ENCODE results near the gene CUL3. TPM values are rescaled to one million over a fixed set of nuclear protein-coding genes. Genes with fewer than 3 reads are reported as not detected.

Gene CUL3
- 10 to 100 TPM; 47.4 to 74.1 TPM for total RNA-seq

DNA sequence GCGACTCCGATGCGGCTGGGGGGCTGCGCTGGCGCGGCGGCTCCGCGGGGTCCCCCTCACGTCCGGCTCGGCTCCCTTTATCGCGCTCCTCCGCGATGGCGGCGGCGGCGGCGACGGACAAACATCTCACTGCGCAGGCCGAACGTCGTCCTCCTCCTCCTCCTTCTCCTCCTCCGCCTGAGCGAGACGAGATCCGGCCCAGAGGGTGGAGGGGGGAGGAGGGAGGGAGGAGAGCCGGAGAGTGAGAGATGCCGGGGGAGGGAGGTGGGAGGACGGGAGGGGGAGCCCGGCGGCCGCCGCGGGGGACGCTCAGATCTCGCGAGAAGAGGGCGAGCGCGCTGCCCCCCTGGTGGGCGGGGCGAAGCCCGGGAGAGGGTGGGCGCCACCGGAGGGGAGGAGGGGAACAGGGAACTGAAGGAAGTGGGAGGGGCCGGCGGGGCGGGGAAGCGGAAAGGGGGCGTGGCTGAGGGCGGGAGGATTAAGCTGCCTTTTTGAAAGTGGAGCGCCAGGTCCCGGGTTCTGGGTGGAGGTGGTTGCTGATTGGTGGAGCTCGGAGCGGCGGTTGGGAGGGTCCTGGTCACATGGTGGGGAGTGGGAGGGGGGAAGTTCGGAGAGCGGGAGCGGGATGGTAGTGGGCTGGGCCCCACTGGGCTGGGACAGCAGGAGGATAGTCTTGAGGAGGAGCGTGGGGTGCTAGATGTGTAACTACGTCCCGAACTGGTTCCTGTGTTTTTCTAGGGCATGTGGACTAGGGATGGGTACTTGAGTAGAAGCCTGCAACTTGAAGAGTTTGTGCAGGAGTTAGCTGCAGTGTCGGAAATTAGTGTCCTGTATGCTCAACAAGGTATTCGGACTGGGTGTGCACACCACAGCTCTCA lies at the start of gene CUL3:
TSS of gene CUL3 (minus strand) at position 153 of the 878 bp plus-strand sequence. CDS start 354 bp downstream, outside the sequence.
- Histone ChIP-seq H3K27me3 (replicated peaks; ENCODE audit: insufficient read depth) (no peaks in the 10 kb centered on the region), H3K4me1 (ENCODE audit: control insufficient read depth in 1 of 2, low read depth in 2 of 2) (peaks cover 22 to 32% of the 10 kb centered on the region in 2 donors), H3K27ac (peak within 1 kb of the TSS; percentile 77 to 87), H3K36me3 (no peaks in the 10 kb centered on the region), H3K4me3 (peak within 1 kb of the TSS; percentile 74), H3K9me3 (no peaks in the 10 kb centered on the region)
- no peak for TF ChIP-seq CTCF (IDR thresholded peaks at IDR 0.05)
- DNase-seq (ENCODE audit: low spot score) = peak; percentile 95
- ATAC-seq (ENCODE audit: insufficient number of reproducible peaks, low FRiP score, low read depth) = peak; percentile 98

DNA sequence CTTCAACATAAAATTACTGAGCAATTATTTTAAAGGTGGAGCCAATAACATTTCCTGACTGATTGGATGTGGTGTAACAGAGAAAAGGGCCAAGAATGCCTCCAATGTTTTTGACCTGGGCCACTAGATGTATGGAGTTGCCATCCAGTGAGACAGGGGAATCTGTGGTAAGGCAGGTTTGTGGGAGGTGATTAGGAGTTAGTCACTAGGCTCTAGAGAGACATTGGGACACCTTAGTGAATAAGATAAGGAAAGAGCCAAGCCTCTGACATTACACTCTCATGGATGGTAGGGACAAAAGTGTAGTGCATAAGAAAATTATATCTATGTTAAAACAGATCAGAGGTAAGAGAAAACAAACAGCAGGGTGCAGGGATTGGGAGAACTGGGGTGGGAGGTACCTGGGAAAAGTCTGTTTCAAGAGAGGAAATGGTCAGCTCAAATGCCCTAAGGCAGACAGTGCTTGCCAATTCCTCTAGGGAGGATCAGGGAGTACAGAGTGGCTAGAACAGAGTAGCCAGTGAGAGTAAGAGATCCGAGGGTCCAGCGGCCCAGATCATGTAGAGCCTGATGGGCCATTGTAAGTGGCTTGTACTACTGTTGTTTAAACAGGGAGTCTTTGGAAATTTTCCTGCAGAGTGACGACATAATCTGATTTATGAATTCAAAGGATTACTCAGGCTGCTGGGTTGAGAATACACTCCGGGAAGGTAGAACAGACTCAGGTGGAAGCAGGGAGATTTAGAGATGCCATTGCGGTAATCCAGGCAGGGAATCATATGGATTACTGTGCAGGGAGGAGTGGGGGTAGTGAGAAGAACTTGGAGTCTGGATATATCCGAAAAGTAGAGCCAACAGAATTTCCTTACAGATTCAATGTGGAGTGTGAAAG lies 45.7 kb upstream of the CUL3 start:
- Histone ChIP-seq H3K27me3 (replicated peaks; ENCODE audit: insufficient read depth) (no peaks in the 10 kb centered on the region), H3K4me3 (no peak overlapping the region), H3K9me3 (no peaks in the 10 kb centered on the region), H3K36me3 (no peaks in the 10 kb centered on the region), H3K27ac (no peak overlapping the region), H3K4me1 (ENCODE audit: control insufficient read depth in 1 of 2, low read depth in 2 of 2) (no peaks in the 10 kb centered on the region)
- TF ChIP-seq CTCF (IDR thresholded peaks at IDR 0.05) = no peak
- DNase-seq (ENCODE audit: low spot score) (no peak), ATAC-seq (ENCODE audit: insufficient number of reproducible peaks, low FRiP score, low read depth) (no peak)

DNA sequence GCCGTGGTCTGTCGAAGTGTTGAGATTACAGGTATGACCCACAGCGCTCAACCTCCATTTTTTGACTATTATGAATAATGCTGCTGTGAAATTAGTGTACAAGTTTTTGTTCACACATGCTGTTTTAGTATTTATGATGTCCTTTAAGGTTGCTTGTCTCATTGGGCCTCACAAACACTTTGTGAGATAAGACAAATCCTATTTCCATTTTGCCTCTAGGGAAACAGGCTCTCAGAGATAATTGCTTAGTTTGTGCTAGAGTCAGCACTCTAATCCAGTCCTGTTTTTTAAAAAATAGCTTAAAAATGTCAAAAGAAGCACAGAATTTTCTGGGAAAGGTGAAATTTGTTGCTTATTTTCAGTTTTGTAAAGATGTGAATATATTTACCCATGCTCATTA lies 43.3 kb upstream of the CUL3 start:
- Histone ChIP-seq H3K9me3 (no peaks in the 10 kb centered on the region), H3K27ac (no peak overlapping the region), H3K4me1 (ENCODE audit: control insufficient read depth in 1 of 2, low read depth in 2 of 2) (no peaks in the 10 kb centered on the region), H3K36me3 (no peaks in the 10 kb centered on the region), H3K27me3 (replicated peaks; ENCODE audit: insufficient read depth) (no peaks in the 10 kb centered on the region), H3K4me3 (no peak overlapping the region)
- no peak for DNase-seq (ENCODE audit: low spot score)
- TF ChIP-seq CTCF (IDR thresholded peaks at IDR 0.05) = no peak
- no peak for ATAC-seq (ENCODE audit: insufficient number of reproducible peaks, low FRiP score, low read depth)

- TF ChIP-seq CTCF (IDR thresholded peaks at IDR 0.05) = no peak
- ATAC-seq (ENCODE audit: insufficient number of reproducible peaks, low FRiP score, low read depth) (no peak), DNase-seq (ENCODE audit: low spot score) (no peak)
- H3K27me3 ChIP-seq (replicated peaks; ENCODE audit: insufficient read depth) = no peaks in the 10 kb centered on the region
- H3K4me3 ChIP-seq = no peak overlapping the region
- H3K9me3 ChIP-seq = no peaks in the 10 kb centered on the region
- no peaks in the 10 kb centered on the region for H3K36me3 ChIP-seq
- no peaks in the 10 kb centered on the region for H3K4me1 ChIP-seq (ENCODE audit: control insufficient read depth in 1 of 2, low read depth in 2 of 2)
- H3K27ac ChIP-seq = no peak overlapping the region
These were observed 41.6 kb upstream of the CUL3 start for GRCh38 chr2:224626735-224627134.

All from thoracic aorta (tissue), 2 donors.